Measurements from ENCODE around the gene GREM1. TPM values are rescaled to one million over a fixed set of nuclear protein-coding genes. Genes with fewer than 3 reads are reported as not detected.

The GREM1 gene
- total RNA-seq, 4 donors from 2014 or later, result 0.44 to 7.8 (median 3.2) TPM; not detected in 1

DNA sequence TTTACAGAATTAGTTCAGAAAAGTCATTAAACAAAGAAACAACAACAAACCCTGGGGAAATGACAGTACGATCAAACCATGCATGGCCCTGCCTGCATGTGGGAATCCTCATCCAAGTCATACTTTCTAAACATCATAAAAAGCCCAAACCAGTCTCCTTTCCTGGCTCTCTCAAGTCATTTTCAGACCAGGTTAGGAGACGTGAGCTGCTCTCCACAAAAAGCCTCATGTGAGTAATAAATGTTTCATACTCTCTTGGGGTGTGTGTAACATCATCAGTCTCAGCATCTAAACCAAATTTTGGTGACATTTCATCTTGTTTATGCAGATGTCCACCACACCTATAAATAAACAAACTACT lies 18.9 kb downstream of the GREM1 start:
- Histone ChIP-seq H3K4me1 (peaks cover 2 to 5% of the 10 kb centered on the region in 2 donors), H3K36me3 (no peaks in the 10 kb centered on the region), H3K4me3 (replicated peaks in 1 of 3) (no peak overlapping the region), H3K27ac (no peak overlapping the region), H3K9me3 (no peaks in the 10 kb centered on the region), H3K27me3 (no peaks in the 10 kb centered on the region)
- intact Hi-C loops (cut with DNase I), result no loop called here
- TF ChIP-seq POLR2A (IDR thresholded peaks at IDR 0.05), result no peak
- TF ChIP-seq, protein P1, sequence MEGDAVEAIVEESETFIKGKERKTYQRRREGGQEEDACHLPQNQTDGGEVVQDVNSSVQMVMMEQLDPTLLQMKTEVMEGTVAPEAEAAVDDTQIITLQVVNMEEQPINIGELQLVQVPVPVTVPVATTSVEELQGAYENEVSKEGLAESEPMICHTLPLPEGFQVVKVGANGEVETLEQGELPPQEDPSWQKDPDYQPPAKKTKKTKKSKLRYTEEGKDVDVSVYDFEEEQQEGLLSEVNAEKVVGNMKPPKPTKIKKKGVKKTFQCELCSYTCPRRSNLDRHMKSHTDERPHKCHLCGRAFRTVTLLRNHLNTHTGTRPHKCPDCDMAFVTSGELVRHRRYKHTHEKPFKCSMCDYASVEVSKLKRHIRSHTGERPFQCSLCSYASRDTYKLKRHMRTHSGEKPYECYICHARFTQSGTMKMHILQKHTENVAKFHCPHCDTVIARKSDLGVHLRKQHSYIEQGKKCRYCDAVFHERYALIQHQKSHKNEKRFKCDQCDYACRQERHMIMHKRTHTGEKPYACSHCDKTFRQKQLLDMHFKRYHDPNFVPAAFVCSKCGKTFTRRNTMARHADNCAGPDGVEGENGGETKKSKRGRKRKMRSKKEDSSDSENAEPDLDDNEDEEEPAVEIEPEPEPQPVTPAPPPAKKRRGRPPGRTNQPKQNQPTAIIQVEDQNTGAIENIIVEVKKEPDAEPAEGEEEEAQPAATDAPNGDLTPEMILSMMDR (IDR thresholded peaks at IDR 0.05), result no peak
- WGBS, 2 donors, result 92 to 97% methylated on average over 2 of the region's 2 CpGs
- DNase-seq, result no peak

DNA sequence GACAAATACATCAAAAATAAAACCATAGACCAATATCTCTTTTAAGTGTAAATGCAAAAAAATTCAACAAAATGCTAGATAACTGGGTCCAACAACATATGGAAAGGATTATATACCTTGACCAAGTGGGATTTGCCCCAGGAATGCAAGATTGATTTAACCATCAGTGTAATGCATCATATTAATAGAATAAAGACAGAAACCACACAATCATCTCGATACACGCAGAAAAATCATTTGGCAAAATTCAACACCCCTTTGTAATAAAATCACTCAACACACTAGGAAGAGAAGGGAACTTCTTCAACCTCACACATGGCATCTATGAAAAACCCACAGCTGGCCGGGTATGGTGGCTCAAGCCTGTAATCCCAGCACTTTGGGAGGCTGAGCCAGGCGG lies 19.5 kb downstream of the GREM1 start:
- no peak overlapping the region for H3K27ac ChIP-seq
- H3K9me3 ChIP-seq, result no peaks in the 10 kb centered on the region
- DNase-seq, result no peak
- no peak overlapping the region for H3K4me3 ChIP-seq (replicated peaks in 1 of 3)
- TF ChIP-seq POLR2A (IDR thresholded peaks at IDR 0.05), result no peak
- TF ChIP-seq, protein P1 (IDR thresholded peaks at IDR 0.05), result no peak
- no peaks in the 10 kb centered on the region for H3K36me3 ChIP-seq
- intact Hi-C loops (cut with DNase I), result no loop called here
- H3K27me3 ChIP-seq, result no peaks in the 10 kb centered on the region
- H3K4me1 ChIP-seq, result peaks cover 2 to 5% of the 10 kb centered on the region in 2 donors
- 86 to 89% methylated on average over 4 of the region's 4 CpGs for WGBS, 2 donors

DNA sequence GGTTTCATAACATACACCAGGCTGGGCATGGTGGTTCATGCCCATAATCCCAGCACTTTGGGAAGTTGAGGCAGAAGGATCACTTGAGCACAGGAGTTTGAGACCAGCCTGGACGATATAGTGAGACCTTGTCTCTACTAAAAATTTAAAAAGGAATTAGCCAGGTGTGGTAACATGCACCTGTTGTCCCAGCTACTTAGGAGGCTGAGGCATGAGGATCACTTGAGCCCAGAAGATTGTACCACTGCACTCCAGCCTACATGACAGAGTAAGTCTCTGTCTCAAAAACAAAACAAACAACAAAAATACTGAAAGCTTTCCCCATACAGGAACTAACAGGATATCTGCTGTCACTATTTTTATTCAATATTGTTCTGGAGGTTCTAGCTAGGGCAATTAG lies 20.9 kb downstream of the GREM1 start:
- WGBS, 2 donors, result 86 to 93% methylated on average over 1 of the region's 1 CpG
- DNase-seq, result no peak
- Histone ChIP-seq H3K27ac (no peak overlapping the region), H3K27me3 (no peaks in the 10 kb centered on the region), H3K36me3 (no peaks in the 10 kb centered on the region), H3K4me1 (no peaks in the 10 kb centered on the region), H3K4me3 (replicated peaks in 1 of 3) (no peak overlapping the region), H3K9me3 (no peaks in the 10 kb centered on the region)
- intact Hi-C loops (cut with DNase I), result no loop called here
- no peak for TF ChIP-seq POLR2A (IDR thresholded peaks at IDR 0.05)
- TF ChIP-seq, protein P1 (IDR thresholded peaks at IDR 0.05), result no peak

DNA sequence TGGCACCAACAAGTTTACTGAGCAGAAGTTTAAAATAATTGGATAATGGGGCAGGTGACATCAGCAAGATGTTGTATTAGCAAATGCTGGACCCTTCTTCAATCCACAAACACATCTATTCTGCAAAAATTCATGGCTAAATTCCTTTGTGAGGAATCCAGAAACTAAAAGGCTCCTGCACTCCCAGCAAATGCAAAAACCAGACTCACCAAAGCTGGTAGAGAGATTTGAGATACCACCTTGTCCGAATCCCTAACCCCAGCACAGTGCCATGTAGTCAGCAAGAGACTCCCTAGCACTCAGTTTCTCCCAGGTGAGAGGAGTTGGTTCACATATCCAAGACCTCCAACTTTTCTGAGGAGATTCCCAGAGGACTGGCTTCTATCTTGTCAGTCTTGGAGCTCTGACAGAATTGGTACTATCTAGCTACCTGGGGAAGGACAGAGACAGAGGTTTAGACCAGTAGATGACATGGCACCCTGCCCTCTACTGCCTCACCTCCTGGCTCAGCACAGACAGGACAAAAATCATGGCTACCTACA lies 21.8 kb downstream of the GREM1 start:
- intact Hi-C loops (cut with DNase I), result no loop called here
- Histone ChIP-seq H3K4me3 (replicated peaks in 1 of 3) (no peak overlapping the region), H3K4me1 (no peaks in the 10 kb centered on the region), H3K27me3 (no peaks in the 10 kb centered on the region), H3K9me3 (no peaks in the 10 kb centered on the region), H3K36me3 (no peaks in the 10 kb centered on the region), H3K27ac (no peak overlapping the region)
- DNase-seq, result no peak
- WGBS, 2 donors, result 75 to 100% methylated on average over 1 of the region's 1 CpG
- no peak for TF ChIP-seq POLR2A (IDR thresholded peaks at IDR 0.05)
- TF ChIP-seq, protein P1 (IDR thresholded peaks at IDR 0.05), result no peak

DNA sequence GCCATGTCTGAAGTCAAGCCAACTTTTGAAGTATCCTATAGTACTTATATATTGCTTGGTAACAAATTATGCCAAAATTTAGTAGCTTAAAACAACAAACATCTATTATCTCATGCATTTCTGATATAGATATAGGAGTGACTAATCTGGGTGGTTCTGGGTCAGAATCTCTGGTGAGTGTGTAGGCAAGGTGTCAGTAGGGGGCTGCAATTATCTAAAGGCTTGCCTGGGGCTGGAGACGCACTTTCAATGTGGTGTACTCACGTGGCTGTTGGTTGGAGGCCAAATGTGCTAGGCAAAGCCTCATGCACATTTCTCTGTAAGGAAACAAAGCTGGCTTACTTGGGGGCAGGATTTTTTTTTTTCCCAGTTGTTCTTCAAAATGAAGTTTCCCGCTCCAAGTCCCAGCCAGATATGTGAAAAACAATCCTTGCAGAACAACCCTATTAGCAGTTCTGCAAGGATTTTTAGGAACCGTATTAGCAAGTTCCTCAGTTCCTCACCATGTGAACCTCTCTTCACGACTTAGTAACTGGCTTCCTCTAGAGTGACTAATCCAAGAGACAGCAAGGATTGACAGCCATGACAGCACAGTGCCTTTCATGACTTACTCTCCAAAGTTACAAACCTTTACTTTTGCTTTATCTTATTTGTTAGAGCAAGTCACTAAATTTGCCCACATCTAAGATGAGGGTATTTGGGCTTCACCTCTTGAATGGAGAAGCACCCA lies 25.8 kb downstream of the GREM1 start:
- no peak for DNase-seq
- Histone ChIP-seq H3K36me3 (no peaks in the 10 kb centered on the region), H3K4me3 (replicated peaks in 1 of 3) (no peak overlapping the region), H3K9me3 (no peaks in the 10 kb centered on the region), H3K4me1 (no peaks in the 10 kb centered on the region), H3K27me3 (no peaks in the 10 kb centered on the region), H3K27ac (no peak overlapping the region)
- intact Hi-C loops (cut with DNase I), result no loop called here
- TF ChIP-seq, protein P1 (IDR thresholded peaks at IDR 0.05), result no peak
- TF ChIP-seq POLR2A (IDR thresholded peaks at IDR 0.05), result no peak
- WGBS, 2 donors, result 76 to 78% methylated on average over 4 of the region's 5 CpGs

Data from thyroid gland (tissue), 4 donors.